Measurements from ENCODE around the gene MX2. TPM values are rescaled to one million over a fixed set of nuclear protein-coding genes. Genes with fewer than 3 reads are reported as not detected.

MX2 gene
- total RNA-seq, 1 donor from 2014 or later, result 4.8 TPM

DNA sequence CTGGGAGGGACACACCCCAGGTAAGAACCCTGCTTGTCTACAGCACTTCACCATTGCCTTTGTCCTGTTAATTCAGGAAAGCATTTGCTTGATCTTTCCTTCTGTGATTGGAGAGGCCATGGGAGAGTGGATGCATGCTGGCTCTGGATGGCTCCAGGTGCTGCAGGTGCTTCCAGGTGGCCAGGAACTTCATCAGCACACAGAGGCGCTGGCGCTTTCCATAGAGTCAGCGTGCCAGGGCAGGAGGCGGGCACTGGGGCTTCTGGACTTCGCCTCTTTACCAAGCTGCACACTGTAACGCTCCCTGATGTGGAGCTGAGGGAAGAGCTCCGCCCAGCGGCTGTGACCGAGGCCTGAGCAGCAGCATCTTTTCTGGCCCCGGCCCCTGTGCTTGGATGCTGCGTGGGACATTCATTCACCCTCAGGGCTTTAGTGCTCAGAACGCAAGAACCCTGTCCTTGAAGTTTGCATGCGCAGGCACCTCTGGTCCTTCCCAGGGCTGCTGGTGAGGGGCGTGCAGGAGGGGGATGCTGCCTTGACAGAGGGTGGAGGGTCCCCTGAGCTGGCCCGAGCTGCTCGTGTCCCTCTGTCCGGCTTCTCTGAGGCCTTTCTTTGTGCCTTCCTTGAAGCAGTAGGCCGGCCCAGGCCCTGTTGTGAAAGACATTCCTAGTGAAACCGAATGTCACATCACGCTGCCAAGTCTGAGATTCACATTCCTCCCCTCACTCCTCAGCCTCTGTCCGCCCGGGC lies 1.6 kb upstream of the MX2 start:
- ATAC-seq (peak; percentile 53), DNase-seq (ENCODE audit: missing footprints) (peak; percentile 78)
- intact Hi-C loops (cut with DNase I), result no loop called here

DNA sequence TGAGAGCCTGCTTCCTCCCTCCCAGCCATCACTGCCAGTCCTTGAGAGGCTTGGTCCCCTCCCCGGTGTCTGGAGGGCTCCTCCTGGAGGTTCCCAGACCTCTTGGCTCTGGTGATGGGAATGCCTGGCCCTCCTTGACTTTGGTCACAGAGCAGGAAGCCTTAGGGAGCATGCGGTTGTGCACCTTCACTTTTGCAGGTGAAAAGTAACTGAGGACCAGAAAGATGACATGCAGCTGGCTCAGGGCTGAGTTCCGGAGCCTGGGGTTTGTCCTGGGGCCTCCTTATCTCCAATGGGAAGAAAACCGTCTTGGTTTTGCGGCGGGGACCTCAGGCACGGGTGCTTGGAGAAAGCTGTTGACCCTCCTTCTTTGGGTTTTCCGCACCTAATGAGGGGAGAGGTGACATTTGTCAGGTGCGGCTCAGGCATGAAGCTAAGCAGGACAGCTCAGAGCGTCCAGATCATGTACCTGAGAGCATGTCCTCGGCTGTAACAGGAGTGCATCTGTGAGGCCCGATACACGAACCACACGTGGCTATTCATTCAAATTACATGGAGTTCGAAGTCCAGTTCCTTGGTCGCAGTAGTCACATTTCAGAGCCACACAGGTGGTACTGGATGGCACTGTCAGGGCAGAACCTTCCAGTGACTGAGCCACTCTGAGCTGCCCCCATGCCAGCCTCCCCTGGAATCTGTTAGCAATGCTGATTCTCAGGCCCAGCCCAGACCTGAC lies 608 bp upstream of the MX2 start:
- ATAC-seq (no peak), DNase-seq (ENCODE audit: missing footprints) (no peak)
- intact Hi-C loops (cut with DNase I), result no loop called here

DNA sequence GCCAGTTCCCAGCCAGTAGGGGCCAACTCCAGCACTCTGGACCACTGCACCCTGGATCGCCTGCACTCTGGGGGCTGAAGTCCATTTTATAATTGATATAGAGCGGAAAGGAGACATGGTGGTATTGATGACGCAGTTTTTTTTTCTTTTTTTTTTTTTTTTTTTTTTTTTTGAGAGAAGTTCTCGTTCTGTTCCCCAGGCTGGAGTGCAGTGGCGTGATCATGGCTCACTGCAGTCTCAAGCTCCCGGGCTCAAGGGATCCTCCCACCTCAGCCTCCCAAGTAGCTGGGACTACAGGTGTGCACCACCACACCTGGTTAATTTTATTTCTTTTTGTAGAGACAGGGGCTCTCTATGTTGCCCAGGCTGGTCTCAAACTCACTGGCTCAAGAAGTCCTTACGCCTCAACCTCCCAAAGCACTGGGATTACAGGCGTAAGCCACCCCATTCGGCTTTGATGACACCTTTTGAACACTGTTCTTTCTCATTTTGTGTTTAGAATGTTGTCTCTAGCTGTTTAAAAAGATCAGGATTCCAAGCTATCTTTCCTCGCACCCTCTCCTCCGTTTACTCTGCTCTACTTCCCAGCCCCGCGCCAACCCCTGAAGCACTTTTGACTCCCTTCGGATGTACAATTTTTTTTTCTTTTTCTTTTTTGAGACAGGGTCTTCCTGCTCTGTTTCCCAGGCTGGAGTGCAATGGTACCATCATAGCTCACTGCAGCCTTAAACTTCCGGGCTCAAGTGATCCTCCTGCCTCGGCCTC lies 960 bp downstream of the MX2 start:
- intact Hi-C loops (cut with DNase I), result no loop called here
- DNase-seq (ENCODE audit: missing footprints), result no peak

DNA sequence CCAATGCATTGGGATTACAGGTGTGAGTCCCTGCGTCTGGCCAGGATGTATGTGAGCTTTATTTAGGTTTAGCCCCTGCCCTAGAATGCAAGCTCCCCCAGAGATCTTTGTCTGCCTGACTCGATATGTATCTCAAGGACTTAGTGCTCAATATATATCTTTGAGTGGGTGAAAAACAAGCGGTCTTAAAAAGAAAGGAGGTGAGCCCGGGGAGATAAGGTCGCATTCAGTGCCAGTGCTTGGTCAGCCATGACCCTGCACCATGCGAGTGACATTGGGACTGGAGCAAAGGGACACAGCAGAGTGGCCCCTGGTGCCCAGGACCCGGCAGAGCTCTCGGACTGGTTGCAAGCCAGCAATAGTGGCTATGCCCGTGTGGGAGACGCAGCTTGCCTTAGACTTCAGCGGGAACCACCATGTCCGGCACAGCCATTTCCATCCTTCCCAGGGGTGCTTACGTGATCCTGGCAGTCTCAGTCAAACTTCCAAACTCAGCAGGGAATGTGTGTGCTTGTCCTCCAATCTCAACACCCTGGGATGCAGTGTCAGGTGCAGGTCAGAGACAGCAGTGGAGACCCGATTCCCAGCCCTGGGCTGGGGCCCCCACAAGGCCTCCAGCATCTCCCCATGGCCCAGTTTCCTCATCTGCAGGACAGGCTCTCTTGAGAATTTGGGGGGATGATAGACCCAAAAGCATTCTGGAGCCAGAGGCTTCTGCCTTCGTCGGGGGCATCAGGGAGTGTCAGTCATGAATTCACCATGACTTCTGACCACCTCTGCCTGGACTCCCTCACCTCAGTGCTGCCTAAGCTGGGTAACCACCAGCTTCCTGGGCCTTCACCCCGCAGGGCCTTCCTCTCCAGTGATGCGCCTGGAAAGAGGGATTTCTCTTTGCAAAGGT lies 1.8 kb downstream of the MX2 start:
- ATAC-seq (no peak), DNase-seq (ENCODE audit: missing footprints) (no peak)
- intact Hi-C loops (cut with DNase I), result no loop called here

More for the DNA sequence above, 960 bp downstream of the MX2 start:
- ATAC-seq, result no peak

DNA sequence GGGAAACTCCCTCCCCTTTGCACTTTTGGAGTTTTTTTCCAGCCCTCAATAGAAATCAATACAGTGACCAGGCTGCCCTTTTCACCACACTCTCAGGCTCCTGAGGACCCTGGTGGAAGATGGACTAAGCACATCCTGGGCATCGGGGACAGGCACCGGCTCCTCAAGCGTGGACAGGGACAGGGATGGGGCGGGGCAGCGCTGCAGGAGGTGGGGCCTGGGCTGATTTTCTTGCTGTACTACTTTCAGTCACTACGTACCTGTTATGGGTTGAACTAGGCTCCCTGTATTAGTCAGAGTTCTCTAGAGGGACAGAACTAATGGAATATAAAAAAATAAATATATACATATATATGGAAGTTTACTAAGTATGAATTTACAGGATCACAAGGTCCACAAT lies 2.5 kb downstream of the MX2 start:
- ATAC-seq (no peak), DNase-seq (ENCODE audit: missing footprints) (no peak)
- intact Hi-C loops (cut with DNase I), result no loop called here

DNA sequence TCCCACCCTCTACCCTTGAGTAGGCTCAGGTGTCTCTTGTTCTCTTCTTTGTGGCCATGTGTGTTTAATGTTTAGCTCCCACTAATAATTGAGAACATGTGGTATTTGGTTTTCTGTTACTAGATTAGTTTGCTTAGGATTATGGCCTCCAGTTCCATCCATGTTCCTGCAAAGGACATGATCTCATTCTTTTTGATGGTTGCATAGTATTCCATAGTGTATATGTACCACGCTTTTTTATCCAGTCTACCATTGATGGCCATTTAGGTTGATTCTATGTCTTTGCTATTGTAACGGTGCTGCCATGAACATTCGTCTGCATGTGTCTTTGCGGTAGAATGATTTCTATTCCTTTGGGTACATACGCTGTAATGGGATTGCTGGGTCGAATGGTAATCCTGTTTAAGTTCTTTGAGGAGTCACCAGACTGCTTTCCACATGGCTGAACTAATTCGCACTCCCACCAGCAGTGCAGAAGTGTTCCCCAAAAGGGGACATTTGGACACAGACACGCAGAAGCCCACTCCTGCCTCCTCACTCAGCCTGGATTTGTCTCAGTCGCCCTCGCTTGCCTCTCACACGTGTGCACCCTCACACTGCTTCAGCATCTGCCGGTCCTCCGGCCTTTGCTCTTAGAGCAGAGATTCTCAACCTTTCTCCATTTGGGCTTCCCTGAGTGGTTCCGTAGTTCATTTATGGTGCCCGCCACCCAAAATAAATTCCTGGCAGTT lies 3.7 kb downstream of the MX2 start:
- ATAC-seq (no peak), DNase-seq (ENCODE audit: missing footprints) (no peak)
- intact Hi-C loops (cut with DNase I), result loop anchor here (5.0 kb wide), 1 partner anchor 62 kb away; the partner anchor contains the start of gene MX1

DNA sequence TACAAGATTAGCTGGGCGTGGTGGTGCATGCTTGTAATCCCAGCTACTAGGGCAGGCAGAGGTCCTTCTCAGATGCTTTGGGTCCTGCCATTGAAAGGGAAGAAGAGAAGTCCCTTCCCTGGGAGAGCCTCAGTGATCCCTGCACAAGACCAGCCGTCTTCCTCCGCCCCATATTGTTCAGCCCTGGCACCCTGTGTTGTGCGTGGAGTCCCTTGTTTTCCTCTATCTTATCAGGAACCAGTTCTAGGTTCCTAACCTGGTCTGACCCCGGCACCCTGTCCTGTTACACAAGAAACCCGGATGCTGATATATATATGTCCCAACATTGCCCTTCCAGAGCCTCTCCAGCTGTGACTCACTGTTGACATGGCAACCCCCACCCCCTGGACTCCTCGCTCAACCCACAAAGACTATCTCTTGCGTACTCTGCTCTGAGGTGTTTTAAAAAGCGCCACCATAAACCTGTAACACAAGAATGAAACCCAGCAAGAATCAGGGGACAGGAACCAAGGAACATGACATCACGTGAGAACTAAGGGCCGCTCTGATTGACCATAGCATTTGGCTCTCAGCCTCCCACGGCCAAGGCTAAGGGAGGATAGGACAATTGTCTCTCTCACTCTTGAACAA lies 4.8 kb downstream of the MX2 start:
- ATAC-seq (no peak), DNase-seq (ENCODE audit: missing footprints) (peak; percentile 83)
- intact Hi-C loops (cut with DNase I), result loop anchor here (5.0 kb wide), 1 partner anchor 61 kb away; the partner anchor contains the start of gene MX1

DNA sequence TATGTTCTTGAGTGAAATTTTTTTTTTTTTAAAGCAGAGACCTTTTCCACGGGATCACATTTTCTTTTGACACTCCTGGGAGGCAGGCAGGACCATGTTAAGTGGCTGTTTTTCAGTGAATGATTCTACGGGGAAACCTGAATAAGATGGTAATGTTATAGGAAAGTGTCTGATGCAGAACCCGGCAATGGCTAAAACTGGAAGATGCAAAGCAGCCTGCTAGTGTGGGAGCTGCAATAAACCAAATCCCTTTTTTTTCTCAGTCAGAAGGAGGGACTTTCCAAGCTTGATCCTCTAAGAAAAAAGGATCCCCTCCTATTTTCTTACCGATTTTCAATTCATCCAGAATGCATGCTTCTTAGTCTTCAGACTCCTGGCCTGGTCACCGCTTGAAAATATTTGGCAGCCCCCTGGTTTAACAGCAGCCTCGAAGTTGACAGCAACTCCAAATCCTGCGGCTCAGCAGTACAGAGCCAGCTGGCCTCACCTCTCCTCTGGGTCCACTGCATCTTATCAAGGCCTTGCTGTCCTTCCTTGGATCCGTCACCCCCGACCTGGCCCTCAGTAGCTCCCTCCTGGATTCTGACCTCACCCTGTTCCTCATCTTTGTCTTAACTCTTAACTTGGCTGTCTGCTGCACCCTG lies 5.6 kb downstream of the MX2 start:
- no peak for DNase-seq (ENCODE audit: missing footprints)
- ATAC-seq, result no peak
- intact Hi-C loops (cut with DNase I), result loop anchor here (5.0 kb wide), 1 partner anchor 60 kb away; the partner anchor contains the start of gene MX1

DNA sequence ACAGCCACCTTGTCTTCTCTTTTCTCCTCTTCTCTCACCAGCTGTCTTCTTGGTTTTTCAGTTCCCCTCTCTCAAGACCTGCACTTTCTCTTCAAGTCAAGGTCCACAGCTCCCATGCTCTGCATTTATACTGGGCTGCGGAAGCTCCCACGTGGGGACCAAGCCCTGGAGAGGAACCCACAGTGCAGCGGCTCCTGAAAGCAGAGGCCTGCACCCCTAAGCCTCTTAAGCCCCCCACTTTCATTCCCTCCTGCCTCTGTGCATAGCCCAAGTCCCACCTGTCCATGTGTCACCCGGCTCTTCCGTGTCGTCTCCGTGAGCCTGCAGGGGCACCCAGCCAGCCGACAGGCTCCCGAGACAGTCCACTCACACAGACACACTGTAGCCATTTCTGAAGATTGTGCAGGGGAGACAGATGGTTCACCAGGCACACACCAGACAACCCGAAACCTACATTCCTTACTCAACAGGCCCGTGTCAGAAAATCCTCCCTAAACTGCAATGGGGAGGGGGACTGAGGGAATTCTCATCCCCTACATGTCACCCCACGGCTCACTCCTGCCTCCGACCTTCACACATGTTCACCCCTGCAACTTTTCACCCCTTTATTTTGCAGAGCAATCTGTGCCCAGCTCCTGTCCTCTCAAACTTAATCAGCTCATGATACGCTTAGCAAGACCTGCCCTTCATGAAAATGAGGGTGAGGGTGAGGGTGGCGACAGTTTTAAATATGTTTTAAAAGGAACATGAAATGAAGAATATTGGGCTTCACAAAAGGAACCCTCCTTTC lies 6.3 kb downstream of the MX2 start:
- ATAC-seq (no peak), DNase-seq (ENCODE audit: missing footprints) (no peak)
- intact Hi-C loops (cut with DNase I), result loop anchor here (5.0 kb wide), 1 partner anchor 59 kb away; the partner anchor contains the start of gene MX1

DNA sequence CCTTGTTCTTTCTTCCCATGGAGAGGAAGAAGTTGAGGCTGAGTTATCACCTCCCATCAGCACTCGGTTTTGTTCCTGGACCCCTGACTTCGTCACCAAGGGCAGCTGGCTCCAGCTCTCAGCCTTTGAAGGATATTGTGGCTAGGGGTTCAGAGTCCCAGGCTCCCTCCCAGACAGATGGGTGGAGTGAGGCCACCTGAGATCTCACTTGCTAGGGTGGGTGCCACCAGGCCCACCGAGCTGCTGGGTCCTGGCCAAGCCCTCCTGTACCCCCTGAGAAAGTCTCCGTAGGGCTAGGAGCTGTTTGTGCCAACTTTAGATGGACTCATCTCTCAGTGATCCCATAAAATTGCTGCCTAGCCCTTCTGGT lies 6.9 kb downstream of the MX2 start:
- DNase-seq (ENCODE audit: missing footprints) (no peak), ATAC-seq (no peak)
- intact Hi-C loops (cut with DNase I), result loop anchor here (5.0 kb wide), 1 partner anchor 59 kb away; the partner anchor contains the start of gene MX1

DNA sequence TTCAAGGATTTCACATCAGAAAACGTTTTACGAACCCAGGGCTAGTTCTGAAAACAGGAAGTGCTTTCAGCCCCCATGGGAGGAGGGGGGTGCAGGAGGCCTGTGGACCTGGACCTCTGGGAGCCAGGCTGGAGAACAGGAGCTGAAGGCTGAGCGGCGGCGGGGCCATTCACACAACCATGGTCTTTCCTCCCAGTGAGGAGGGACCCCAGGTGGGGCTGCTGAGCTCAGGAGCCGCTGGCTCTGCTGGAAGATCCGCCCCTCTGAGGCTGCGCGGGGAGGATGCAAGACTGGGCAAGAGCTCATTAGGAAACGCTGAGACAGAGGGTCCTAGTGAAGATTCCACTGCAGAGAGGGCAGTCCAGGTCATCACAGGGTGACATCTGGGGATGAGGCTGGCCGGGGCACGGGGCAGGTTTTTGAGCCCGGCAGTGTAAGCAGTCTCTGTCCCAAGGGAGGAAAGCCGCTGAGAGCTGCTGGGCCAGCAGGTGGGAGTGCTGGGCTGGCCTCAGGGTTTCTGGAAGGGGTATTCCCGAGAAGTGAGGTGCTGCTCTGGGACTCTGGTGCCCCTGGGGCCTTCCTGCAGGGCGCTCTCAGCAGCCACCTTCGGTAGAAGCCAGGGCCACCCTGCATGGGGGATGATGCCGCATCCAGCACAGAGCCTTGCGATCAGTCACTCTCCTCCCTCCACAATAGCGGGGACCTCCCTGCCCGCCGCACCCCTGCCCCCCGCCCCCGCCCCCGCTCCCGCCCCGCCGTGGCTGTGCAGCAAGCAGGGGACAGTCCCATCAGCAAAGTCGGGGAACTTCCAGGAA lies 7.5 kb downstream of the MX2 start:
- ATAC-seq (peak; percentile 38), DNase-seq (ENCODE audit: missing footprints) (peak; percentile 80)
- intact Hi-C loops (cut with DNase I), result loop anchor here (5.0 kb wide), 1 partner anchor 58 kb away; the partner anchor contains the start of gene MX1

DNA sequence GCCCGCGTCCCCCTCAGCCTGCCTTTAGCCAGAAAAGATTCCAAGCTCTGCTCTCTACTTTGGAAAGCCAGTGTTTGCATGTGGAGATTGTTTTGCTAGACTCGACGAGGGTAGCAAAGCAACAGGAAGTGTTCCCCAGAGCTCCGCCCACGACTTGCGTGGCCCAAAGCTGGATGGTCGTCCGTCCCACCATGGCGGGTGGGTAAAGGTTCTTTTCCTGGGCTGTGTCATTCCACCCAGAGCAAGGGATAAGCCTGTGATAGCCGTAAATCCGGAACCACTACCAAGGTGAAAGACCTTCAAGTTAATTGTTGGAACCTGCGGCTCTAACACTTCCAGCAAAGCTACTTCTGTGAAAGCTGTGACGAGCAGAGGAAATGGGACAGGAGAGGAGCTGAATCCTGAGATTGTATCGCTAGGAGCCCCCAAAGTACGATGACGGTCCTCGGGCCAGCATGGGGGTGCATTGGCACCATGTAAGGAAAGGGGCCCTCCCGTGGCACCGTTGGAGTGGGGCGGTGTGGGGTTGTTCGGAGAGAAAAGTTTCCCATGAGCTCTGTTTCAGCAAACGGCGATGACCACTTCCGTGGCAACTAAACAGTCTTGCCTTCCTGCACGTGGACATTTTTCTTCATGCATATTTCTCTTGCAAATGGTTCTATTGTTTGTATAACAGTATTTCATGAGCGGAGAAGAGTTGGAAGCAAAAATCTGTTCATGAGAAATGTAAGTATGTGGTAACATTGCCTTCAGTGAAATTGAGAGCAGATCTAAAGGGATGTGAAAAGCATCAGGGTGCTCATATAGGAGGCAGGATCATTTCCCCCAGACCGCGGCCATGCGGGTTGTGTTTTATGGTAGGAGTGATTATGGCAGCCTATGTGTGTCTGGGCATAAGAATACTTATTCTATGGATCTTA lies 8.4 kb downstream of the MX2 start:
- intact Hi-C loops (cut with DNase I), result loop anchor here (5.0 kb wide), 1 partner anchor 57 kb away; the partner anchor contains the start of gene MX1
- ATAC-seq (peak; percentile 20), DNase-seq (ENCODE audit: missing footprints) (no peak)

DNA sequence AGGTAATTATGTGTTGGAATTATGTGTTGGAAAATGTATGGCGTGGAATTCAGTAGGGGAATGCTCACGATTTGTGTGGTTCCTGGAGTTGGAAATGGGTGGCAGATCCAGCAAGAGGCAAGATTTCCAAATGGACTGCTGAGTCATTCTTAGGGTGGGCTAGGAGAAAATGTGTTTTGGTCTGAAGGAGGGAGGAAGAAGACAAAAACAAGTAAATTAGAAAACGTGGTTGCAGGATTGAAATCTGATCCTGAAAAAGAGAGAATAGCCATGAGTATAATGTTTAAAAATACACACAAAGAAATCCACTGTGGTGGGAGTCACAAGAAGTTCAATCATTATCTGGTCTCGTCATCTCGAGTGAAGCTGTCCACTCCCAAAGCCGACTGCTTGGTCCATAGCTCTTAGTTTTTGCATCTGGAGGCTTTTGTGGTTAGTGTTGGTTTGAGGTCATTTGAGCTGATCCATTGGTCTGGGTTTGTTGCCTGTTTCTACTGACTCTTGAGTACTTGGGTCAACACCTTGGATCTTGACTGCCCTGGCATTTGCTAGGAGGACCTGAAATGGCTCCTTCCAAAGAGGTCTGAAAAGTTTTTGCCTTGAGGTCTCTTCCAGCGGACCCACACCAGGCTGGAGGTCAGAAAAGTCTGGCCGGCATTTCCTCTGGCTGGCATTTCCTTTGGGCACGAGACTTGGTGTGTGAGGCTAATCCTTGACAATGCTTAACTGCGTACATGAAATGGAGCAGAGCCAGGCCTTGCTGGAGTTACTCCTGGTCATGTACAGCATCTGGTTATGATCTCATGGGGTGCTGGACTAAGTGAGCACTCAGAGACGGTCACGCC lies 9.2 kb downstream of the MX2 start:
- intact Hi-C loops (cut with DNase I), result no loop called here
- ATAC-seq, result no peak
- DNase-seq (ENCODE audit: missing footprints), result no peak
